Measurements from ENCODE around the gene FOXK1.
"Not testable (repeated sequence)": the region's sequence is repeated elsewhere in the genome, so short reads cannot be mapped to it uniquely, and the experiment has no call there.

The FOXK1 gene

DNA sequence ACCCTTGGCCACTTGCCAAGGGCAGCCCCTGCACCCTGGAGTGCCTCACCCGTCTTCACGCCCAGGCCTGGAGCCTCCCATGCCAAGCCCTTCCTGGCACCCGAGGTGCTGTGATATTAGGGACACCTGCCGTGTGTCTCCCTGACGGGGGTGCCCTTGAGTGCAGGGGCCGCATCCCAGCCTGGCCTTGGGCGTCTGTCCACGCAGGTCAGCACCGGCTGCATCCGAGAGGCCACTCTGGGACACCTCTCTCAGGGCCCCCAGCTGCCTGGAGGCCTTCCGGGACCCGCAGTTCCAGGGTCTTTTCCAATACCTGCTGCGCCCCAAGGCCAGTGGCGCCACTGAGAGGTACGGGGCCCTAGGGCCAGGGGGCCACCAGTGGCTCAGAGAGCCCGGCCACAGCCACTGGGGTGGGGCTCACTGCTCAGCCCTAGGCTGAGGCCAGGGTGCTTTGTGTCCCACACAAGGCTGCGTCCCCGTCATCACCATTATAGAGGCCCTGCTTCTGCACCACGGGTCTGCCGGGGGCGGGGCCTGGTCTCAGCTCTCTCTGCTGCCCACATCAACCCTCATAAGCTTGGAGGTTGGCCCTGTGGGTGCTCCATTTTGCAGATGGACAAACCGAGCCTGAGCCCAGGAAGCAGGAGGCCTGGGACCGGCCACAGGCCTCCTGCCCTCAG is 106.0 kb downstream of the FOXK1 start:
- DNase-seq (ENCODE audit: insufficient read length, low spot score) (no peak), FAIRE-seq (no peak)
- TF ChIP-seq POLR2A (IDR thresholded peaks at IDR 0.05; ENCODE audit: low read depth, low read length), result no peak

DNA sequence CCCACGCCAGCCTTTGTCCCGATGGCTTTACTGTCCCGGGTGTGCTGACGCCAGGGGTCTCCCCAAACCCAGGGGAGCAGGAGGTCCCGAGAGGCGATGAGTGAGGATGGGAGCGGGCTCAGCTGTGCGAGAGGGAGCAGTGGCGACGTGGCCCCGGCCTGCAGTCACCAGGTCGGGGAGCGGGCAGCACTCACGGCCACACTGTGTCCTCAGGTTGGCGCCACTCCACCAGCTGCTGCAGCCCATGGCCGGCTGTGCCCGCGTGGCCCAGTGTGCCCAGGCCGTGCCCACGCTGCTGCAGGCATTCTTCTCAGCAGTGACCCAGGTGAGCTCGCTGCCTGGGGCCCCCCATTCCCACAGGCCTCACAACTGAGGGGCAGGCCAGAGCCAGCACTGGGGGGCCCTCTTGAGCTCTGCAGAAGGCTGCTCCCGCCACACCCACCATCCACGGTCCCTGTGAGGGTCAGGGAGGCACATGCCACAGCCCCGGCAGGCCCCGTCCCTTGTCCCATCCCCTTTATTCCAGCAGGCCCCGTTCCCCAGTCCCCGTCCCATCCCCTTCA is 106.6 kb downstream of the FOXK1 start:
- no peak for TF ChIP-seq POLR2A (IDR thresholded peaks at IDR 0.05; ENCODE audit: low read depth, low read length)
- DNase-seq (ENCODE audit: insufficient read length, low spot score), result no peak
- no peak for FAIRE-seq

DNA sequence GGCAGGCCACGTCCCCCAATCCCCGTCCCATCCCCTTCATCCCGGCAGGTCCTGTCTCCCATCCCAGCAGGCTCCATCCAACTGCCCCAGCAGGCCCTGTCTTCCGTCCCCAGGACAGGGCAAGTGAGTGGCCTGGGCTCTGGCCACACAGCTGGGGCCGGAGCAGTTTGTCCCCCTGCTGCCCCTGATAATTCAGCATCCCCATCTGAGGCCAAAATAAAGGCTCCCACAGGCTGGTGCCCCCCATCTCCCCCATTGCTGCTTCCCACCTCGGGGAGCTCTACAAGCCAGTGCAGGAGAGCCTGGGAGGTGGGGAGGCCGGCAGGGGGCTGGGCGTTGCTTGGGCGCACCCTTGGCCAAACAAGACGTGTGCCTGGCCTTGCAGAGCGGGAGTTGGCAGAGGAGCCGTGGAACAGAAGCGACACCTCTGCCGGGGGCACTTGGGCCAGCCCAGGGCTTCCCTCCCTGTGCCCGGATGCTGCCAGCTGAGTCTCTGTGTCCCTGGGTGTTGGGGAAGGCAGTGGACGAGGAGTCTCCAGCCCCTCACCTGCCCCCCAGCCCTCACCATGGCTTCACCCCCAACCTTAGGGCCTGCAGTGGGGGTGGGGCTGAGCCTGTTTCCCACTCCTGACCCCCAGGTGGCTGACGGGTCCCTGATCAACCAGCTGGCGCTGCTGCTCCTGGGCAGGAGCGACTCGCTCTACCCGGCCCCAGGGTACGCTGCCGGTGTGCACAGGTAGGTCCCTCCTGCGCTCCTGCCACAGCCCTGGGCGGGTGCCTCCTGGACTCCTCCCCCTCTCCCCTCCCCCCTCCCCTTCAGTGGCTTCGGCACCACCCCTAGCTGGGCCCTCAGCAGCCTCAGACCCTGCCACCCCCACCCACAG is 107.3 kb downstream of the FOXK1 start:
- no peak for TF ChIP-seq POLR2A (IDR thresholded peaks at IDR 0.05; ENCODE audit: low read depth, low read length)
- FAIRE-seq, result no peak
- no peak for DNase-seq (ENCODE audit: insufficient read length, low spot score)

DNA sequence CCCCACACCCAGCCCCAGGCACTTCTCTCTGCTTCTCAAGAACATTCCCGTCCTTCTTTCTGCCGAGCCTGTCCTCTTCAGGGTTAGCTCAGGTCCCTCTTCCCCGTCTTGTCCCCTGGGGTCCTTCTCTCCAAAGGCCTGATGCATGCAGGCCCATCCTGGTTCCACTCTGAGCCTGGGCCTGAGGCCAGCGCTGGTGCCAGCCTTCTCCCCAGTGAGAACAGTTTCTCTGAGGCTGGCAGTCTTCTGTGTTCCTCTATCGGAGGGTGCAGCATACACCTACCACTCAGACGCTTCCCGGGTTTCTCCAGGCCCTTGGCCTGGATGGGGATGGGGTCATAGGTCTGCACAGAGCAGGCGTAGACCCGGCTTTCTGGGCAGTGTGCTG is 108.0 kb downstream of the FOXK1 start:
- DNase-seq (ENCODE audit: insufficient read length, low spot score) (no peak), FAIRE-seq (no peak)
- TF ChIP-seq POLR2A (IDR thresholded peaks at IDR 0.05; ENCODE audit: low read depth, low read length), result no peak

DNA sequence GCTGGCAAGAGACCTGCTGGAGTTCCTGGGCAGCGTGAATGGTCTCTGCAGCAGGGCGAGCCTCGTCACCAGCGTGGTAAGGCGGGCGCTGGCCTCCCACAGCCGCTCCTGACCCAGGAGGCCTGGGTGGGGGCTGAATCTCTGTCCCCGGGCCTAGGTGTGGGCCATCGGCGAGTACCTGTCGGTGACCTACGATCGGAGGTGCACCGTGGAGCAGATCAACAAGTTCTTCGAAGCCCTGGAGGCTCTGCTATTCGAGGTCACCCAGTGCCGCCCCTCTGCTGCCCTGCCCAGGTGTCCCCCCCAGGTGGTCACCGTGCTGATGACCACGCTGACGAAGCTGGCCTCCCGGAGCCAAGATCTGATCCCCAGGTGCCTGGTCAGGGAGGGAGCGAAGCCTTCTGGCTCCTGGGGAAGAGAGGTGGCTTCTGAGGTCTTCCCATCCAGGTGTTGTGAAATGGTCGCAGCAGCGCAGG is 108.5 kb downstream of the FOXK1 start:
- no peak for DNase-seq (ENCODE audit: insufficient read length, low spot score)
- FAIRE-seq, result no peak
- no peak for TF ChIP-seq POLR2A (IDR thresholded peaks at IDR 0.05; ENCODE audit: low read depth, low read length)

DNA sequence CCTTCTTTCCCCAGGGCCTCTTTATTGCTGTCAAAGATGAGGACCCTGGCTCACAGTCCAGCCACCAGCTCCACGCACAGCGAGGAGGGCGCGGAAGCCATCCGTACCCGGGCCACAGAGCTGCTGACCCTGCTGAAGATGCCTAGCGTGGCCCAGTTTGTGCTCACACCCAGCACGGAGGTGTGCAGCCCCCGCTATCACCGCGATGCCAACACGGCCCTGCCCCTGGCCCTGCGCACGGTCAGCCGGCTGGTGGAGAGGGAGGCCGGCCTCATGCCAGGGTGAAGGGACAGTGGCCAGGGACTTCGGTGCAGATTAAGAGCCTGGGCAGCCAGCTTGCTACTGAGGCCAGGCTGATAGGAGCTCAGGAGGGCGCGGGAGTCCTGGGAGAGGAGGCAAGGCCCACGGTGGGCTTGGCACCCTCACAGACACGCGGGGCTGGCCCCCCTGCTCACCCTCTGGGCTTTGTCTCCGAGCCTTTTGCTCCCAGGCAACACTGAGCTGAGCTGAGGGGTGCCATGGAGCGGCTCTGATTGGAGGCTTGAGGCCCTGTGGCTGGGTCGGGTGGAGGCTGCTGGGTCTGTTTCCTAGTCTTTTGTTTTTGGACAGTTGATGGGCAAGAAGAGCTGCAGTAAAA is 109.1 kb downstream of the FOXK1 start:
- FAIRE-seq (no peak), DNase-seq (ENCODE audit: insufficient read length, low spot score) (no peak)
- TF ChIP-seq POLR2A (IDR thresholded peaks at IDR 0.05; ENCODE audit: low read depth, low read length), result no peak

DNA sequence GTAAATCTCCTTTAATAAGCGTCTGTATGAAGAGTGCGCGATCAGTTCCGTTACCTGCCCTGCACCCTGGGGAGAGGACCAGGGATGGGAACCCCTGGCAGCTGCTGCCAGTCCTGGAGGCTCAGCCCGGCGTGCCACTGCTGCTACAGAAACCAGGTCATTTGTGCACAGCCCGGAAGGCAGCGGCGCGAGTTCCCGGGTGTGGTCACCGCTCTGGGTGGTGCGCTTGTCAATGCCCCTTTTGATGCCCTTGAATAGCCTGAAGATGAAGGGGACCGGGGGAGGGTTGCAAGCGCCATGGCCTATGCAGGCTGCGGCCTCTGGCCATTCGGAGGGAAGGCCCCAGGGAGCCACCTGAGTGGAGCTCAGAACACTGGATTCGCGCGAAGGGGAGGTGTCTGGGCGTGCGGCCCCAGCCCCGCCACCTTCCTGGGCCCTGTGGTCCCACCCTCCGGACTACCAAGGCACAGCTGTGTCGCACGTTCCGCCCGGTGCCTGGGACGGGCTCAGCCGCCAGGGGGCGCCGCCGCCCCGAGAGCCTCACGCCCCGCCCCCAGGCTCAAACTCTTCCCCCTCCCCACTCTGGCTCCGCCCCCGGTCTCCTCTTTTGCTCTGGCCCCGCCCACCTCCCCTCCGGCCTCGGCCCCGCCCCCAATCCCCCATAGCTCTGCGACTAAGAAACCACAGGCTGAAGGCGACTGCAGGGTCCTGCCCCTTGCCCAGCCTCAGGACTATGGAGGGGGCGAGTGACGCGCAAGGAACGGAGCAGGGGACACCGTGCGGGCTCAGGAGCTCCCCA is 109.8 kb downstream of the FOXK1 start:
- TF ChIP-seq POLR2A (IDR thresholded peaks at IDR 0.05; ENCODE audit: low read depth, low read length), result no peak
- FAIRE-seq, result no peak
- DNase-seq (ENCODE audit: insufficient read length, low spot score), result no peak

DNA sequence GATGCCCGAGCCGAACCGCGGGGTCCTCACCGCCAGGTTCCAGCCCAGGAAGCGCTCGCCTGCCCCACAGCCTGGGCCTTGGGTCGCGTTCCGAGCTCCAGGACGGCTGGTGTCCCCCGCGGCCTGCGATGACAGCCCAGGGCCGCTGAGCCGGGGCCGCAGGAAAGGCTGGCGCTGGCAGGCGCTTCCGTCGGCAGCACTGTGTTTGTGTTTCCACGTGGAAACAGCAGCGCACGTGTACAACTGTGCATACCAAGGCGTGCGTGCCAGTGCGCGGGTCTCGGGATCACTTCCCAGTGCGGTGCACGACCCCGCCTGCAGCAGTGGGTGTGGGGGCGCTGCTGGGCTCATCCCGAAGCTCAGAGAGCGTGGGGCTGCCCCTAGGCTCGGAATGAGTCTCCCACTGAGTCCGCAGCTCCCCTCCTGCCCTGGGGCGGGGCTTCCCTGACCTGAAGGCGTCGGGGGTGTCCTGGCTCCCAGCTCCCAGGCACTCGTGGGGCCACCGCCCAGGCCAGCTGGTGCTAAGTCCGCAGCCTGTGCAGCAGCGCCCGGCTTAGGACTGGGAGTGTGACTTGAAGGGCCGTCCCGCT is 110.5 kb downstream of the FOXK1 start:
- FAIRE-seq, result no peak
- no peak for DNase-seq (ENCODE audit: insufficient read length, low spot score)
- no peak for TF ChIP-seq POLR2A (IDR thresholded peaks at IDR 0.05; ENCODE audit: low read depth, low read length)

DNA sequence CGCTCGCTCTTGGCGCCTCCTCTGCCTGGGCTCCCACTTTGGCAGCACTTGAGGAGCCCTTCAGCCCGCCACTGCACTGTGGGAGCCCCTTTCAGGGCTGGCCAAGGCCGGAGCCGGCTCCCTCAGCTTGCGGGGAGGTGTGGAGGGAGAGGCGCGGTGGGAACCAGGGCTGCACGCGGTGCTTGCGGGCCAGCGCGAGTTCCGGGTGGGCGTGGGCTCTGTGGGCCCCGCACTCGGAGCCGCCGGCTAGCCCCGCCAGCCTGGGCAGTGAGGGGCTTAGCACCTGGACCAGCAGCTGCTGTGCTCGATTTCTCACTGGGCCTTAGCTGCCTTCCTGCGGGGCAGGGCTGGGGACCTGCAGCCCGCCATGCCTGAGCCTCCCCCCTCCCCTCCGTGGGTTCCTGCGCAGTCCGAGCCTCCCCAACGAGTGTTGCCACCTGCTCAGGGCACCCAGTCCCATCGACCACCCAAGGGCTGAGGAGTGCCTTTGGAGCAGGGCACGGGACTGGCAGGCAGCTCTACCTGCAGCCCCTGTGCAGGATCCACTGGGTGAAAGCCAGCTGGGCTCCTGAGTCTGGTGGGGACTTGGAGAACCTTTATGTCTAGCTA is 111.4 kb downstream of the FOXK1 start:
- not testable (repeated sequence) for DNase-seq (ENCODE audit: insufficient read length, low spot score); FAIRE-seq

DNA sequence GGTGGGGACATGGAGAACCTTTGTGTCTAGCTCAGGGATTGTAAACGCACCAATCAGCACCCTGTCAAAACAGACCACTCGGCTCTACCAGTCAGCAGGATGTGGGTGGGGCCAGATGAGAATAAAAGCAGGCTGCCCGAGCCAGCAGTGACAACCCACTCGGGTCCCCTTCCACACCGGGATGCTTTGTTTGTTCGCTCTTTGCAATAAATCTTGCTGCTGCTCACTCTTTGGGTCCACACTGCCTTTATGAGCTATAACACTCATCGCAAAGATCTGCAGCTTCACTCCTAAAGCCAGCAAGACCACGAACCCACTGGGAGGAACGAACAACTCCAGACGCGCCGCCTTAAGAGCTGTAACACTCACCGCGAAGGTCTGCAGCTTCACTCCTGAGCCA is 112.1 kb downstream of the FOXK1 start:
- not testable (repeated sequence) for DNase-seq (ENCODE audit: insufficient read length, low spot score); FAIRE-seq

DNA sequence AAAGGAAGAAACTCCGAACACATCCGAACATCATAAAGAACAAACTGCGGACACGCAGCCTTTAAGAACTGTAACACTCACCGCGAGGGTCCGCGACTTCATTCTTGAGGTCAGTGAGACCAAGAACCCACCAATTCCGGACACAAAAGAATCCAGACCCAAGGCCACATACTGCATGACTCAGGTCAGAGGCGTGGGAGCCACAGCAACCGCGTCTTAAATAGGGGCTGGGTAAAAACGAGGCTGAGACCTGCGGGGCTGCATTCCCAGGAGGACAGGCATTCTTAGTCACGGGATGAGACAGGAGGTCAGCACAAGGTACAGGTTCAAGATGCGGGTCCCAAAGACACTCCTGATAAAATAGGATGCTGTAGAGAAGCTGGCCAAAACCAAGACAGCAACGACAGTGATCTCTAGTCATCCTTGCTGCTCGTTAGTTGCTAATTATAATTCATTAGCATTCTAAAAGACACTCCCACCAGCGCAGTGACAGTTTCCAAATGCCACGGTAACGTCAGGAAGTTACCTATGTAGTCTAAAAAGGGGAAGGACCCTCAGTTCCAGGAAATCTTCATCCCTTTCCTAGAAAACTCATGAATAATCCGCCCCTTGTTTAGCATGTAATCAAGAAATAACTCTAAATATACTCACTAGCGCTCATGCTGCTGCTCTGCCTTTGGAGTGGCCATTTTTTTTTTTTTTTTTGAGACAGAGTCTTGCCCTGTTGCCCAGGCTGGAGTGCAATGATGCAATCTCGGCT is 112.7 kb downstream of the FOXK1 start:
- FAIRE-seq (no peak), DNase-seq (ENCODE audit: insufficient read length, low spot score) (no peak)
- TF ChIP-seq POLR2A (IDR thresholded peaks at IDR 0.05; ENCODE audit: low read depth, low read length), result no peak

DNA sequence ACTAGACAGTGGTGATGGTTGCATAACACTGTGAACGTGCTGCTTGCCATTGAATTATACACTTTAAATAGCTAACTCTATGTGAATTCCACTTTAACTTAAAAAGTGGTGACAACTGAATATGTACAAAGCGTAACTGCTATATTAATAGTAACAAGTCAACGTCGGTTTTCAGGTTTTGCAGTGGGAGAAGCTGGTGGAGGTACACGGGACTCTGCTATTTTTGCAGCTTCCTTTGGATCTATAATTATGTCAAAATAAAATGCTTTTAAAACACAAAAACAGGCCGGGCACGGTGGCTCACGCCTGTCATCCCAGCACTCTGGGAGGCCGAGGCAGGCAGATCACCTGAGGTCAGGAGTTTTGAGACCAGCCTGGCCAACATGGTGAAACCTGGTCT is 114.4 kb downstream of the FOXK1 start:
- TF ChIP-seq POLR2A (IDR thresholded peaks at IDR 0.05; ENCODE audit: low read depth, low read length), result no peak
- no peak for FAIRE-seq
- no peak for DNase-seq (ENCODE audit: insufficient read length, low spot score)

Data from H54 (cell line).